ENCODE results near the gene CCT5. TPM values are rescaled to one million over a fixed set of nuclear protein-coding genes. Genes with fewer than 3 reads are reported as not detected.
"Not testable (repeated sequence)": the region's sequence is repeated elsewhere in the genome, so short reads cannot be mapped to it uniquely, and the experiment has no call there.

The CCT5 gene
- total RNA-seq, 1 donor from 2014 or later, result 212 TPM

DNA sequence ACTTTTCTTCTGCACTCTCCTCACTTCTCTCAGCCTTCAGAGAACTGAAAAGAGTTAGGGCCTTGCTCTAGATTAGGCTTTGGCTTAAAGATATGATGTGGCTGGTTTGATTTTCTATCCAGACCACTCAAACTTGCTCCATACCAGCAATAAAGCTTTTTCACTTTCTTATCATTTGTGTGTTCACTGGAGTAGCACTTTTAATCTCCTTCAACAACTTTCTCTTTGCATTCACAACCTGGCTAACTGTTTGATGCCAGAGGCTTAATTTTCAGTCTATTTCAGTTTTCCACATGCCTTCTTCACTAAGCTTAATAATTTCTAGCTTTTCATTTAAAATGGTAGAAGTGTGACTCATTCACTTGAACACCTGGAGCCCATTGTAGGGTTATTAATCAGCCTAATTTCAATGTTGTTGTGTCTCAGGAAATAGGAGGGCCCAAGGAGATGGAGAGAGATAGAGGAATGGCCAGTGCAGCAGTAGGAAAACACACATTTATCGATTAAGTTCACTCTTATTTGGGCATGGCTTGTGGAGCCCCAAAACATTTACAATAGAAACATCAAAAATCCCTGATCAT, 6.3 kb upstream of the CCT5 start:
- H3K4me3 ChIP-seq (ENCODE audit: low read length in 3 of 3), result no peak overlapping the region
- no peaks in the 10 kb centered on the region for H3K27me3 ChIP-seq (ENCODE audit: control insufficient read depth in 3 of 3, insufficient read depth in 3 of 3, low read length in 3 of 3)
- H3K9ac ChIP-seq (ENCODE audit: low read depth in 1 of 3, low read length in 3 of 3), result no peak overlapping the region
- no peaks in the 10 kb centered on the region for H3K9me3 ChIP-seq (ENCODE audit: control insufficient read depth in 3 of 3, low read length in 3 of 3)
- H3K4me1 ChIP-seq (ENCODE audit: control insufficient read depth in 3 of 3, insufficient read depth in 3 of 3, low read length in 3 of 3), result peaks cover 5 to 11% (median 6%) of the 10 kb centered on the region in 3 donors
- no peak overlapping the region for H3K27ac ChIP-seq (ENCODE audit: low read depth, low read length)
- H3K36me3 ChIP-seq (ENCODE audit: control insufficient read depth in 3 of 3, insufficient read depth in 3 of 3, low read length in 3 of 3), result peaks cover 0 to 4% (median 0%) of the 10 kb centered on the region in 3 donors

DNA sequence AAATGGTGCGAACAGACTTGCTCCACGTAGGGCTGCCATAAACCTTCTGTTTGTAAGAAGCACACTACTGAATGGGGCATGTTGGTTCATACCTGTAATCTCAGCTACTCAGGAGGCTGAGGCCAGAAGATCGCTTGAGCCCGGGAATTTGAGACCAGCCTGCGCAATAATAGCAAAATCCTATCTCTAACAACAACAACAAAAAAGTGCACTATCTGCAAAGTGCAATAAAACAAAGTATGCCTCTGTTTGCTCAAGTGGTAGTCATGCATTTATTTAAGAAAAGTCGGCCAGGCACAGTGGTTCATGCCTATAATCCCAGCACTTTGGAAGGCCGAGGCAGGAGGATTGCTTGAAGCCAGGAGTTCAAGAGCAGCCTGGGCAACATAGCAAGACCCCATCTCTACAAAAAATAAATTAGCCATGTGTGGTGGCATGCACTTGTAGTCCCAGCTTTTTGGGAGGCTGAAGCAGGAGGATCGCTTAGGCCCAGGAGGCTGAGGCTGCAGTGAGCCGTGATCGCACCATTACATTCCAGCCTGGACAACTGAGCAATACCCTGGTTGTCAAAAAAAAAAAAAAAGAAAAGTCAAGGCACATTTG, 5.6 kb upstream of the CCT5 start:
- H3K27ac ChIP-seq (ENCODE audit: low read depth, low read length), result no peak overlapping the region
- H3K9me3 ChIP-seq (ENCODE audit: control insufficient read depth in 3 of 3, low read length in 3 of 3), result no peaks in the 10 kb centered on the region
- peaks cover 8 to 18% (median 10%) of the 10 kb centered on the region in 3 donors for H3K4me1 ChIP-seq (ENCODE audit: control insufficient read depth in 3 of 3, insufficient read depth in 3 of 3, low read length in 3 of 3)
- peaks cover 0 to 4% (median 0%) of the 10 kb centered on the region in 3 donors for H3K36me3 ChIP-seq (ENCODE audit: control insufficient read depth in 3 of 3, insufficient read depth in 3 of 3, low read length in 3 of 3)
- no peaks in the 10 kb centered on the region for H3K27me3 ChIP-seq (ENCODE audit: control insufficient read depth in 3 of 3, insufficient read depth in 3 of 3, low read length in 3 of 3)
- no peak overlapping the region for H3K9ac ChIP-seq (ENCODE audit: low read depth in 1 of 3, low read length in 3 of 3)
- H3K4me3 ChIP-seq (ENCODE audit: low read length in 3 of 3), result no peak overlapping the region

DNA sequence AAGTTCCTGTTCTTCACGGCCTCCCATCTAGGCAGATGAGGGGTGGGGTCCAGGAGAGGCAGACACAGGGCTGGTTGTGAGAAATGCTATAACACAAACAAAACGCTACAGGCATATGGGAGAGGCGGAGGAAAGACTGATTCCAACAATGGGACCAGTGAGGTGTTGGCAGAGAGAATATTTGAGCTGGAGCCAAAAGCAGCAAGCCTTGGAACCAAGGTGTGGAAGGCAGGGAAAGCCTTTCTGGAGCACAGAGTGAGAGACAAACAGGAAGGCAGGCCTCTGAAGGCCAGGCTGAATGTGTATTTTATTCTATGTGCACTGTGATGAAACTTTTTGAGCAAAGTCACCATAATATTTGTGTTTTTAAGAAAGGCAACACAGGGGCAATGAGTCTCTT, 3.3 kb upstream of the CCT5 start:
- peaks cover 0 to 4% (median 0%) of the 10 kb centered on the region in 3 donors for H3K36me3 ChIP-seq (ENCODE audit: control insufficient read depth in 3 of 3, insufficient read depth in 3 of 3, low read length in 3 of 3)
- peaks cover 19 to 31% (median 20%) of the 10 kb centered on the region in 3 donors for H3K4me1 ChIP-seq (ENCODE audit: control insufficient read depth in 3 of 3, insufficient read depth in 3 of 3, low read length in 3 of 3)
- no peak overlapping the region for H3K4me3 ChIP-seq (ENCODE audit: low read length in 3 of 3)
- no peaks in the 10 kb centered on the region for H3K9me3 ChIP-seq (ENCODE audit: control insufficient read depth in 3 of 3, low read length in 3 of 3)
- no peak overlapping the region for H3K27ac ChIP-seq (ENCODE audit: low read depth, low read length)
- H3K9ac ChIP-seq (ENCODE audit: low read depth in 1 of 3, low read length in 3 of 3), result peak overlapping the region in 1 of 3 donors; percentile 27
- no peaks in the 10 kb centered on the region for H3K27me3 ChIP-seq (ENCODE audit: control insufficient read depth in 3 of 3, insufficient read depth in 3 of 3, low read length in 3 of 3)

DNA sequence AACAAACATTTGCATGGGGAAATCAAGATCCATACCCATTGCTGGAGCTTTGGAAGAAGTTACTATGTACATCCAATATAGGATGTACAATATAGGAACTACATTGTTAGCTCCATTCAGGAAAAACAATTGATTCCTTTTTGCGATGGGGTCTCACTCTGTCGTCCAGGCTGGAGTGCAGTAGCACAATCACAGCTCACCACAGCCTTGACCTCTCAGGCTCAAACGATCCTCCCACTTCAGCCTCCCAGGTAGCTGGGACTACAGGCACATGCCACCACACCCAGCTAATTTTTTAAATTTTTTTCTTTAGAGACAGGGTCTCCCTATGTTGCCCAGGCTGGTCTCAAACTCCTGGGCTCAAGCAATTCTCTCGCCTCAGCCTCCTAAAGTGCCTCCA, 2.9 kb upstream of the CCT5 start:
- peaks cover 23 to 34% (median 23%) of the 10 kb centered on the region in 3 donors for H3K4me1 ChIP-seq (ENCODE audit: control insufficient read depth in 3 of 3, insufficient read depth in 3 of 3, low read length in 3 of 3)

DNA sequence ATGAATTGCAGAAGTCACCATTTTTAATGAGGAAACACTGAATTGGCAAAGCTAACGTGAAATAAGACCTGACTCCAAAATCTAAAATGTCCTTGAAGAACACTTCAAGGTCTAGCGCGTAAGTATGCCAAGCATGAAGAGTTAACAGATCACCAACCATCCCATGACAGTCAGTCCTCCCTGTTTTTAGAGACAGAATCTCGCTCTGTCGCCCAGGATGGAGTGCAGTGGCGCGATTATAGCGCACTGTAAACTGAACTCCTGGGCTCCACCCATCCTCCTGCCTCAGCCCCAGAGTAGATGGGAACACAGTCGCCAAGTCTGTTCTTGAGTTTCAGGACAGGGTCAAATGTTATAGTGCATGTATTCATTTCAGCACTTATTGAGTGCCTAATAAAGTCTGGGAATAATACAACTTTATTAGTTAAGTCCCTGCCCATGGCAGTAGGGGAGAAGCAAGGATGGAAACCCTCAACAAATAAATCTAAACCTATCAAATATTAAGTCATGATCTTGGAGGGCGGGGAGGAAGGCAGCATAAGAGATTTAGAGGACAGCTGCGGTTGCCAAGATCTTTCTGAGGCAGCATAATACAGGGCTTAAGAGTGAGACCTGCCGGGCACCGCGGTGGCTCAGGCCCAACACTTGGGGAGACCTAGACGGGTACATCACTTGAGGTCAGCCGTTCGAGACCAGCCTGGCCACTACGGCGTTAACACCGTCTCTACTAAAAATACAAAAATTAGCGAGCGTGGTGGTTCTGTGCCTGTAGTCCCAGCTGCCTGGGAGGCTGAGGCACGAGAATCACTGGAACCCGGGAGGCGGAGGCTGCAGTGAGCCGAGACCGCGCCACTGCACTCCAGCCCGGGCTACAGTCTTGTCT, 1.5 kb upstream of the CCT5 start:
- Histone ChIP-seq H3K36me3 (ENCODE audit: control insufficient read depth in 3 of 3, insufficient read depth in 3 of 3, low read length in 3 of 3) (peaks cover 0 to 2% (median 2%) of the 10 kb centered on the region in 3 donors), H3K4me3 (ENCODE audit: low read length in 3 of 3) (peak overlapping the region; percentile 86 to 98 (median 93)), H3K9ac (ENCODE audit: low read depth in 1 of 3, low read length in 3 of 3) (peak overlapping the region; percentile 87 to 91 (median 87)), H3K9me3 (ENCODE audit: control insufficient read depth in 3 of 3, low read length in 3 of 3) (no peaks in the 10 kb centered on the region), H3K4me1 (ENCODE audit: control insufficient read depth in 3 of 3, insufficient read depth in 3 of 3, low read length in 3 of 3) (peaks cover 23 to 34% (median 23%) of the 10 kb centered on the region in 3 donors), H3K27me3 (ENCODE audit: control insufficient read depth in 3 of 3, insufficient read depth in 3 of 3, low read length in 3 of 3) (no peaks in the 10 kb centered on the region), H3K27ac (ENCODE audit: low read depth, low read length) (peak overlapping the region; percentile 90)

More for the DNA sequence above, 2.9 kb upstream of the CCT5 start:
- H3K27me3 ChIP-seq (ENCODE audit: control insufficient read depth in 3 of 3, insufficient read depth in 3 of 3, low read length in 3 of 3); H3K36me3 ChIP-seq (ENCODE audit: control insufficient read depth in 3 of 3, insufficient read depth in 3 of 3, low read length in 3 of 3); H3K9me3 ChIP-seq (ENCODE audit: control insufficient read depth in 3 of 3, low read length in 3 of 3); H3K27ac ChIP-seq (ENCODE audit: low read depth, low read length); H3K4me3 ChIP-seq (ENCODE audit: low read length in 3 of 3); H3K9ac ChIP-seq (ENCODE audit: low read depth in 1 of 3, low read length in 3 of 3): not testable (repeated sequence)

DNA sequence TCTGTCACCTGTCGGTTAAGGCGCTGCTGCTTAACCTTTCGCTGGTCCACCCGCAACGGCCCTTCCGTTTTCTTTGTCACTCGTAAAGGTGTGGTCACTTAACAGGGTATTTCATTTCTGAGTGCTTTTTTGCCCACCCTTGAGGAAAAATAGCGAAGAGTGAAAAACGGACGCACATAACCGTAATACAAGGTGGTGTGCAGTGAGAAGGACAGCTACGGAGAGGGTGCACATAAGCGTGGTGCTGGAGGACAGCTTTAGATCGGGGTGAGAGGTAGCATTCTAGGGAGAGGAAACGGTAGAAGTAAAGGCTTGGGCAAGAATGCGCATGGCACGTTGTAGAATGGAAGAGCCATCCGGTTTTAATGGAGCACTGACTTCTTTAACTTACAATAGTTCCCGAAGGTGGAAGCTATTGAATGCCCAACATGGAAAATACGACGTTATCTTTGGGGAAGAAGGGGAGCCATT, 761 bp downstream of the CCT5 start:
- H3K27me3 ChIP-seq (ENCODE audit: control insufficient read depth in 3 of 3, insufficient read depth in 3 of 3, low read length in 3 of 3), result no peaks in the 10 kb centered on the region
- H3K4me1 ChIP-seq (ENCODE audit: control insufficient read depth in 3 of 3, insufficient read depth in 3 of 3, low read length in 3 of 3), result peaks cover 23 to 34% (median 23%) of the 10 kb centered on the region in 3 donors
- H3K4me3 ChIP-seq (ENCODE audit: low read length in 3 of 3), result peak overlapping the region; percentile 86 to 98 (median 93)
- H3K9me3 ChIP-seq (ENCODE audit: control insufficient read depth in 3 of 3, low read length in 3 of 3), result no peaks in the 10 kb centered on the region
- peaks cover 7 to 15% (median 13%) of the 10 kb centered on the region in 3 donors for H3K36me3 ChIP-seq (ENCODE audit: control insufficient read depth in 3 of 3, insufficient read depth in 3 of 3, low read length in 3 of 3)
- peak overlapping the region; percentile 87 to 91 (median 87) for H3K9ac ChIP-seq (ENCODE audit: low read depth in 1 of 3, low read length in 3 of 3)
- peak overlapping the region; percentile 90 for H3K27ac ChIP-seq (ENCODE audit: low read depth, low read length)

GRCh38 chr5:10251405-10251804, 1.3 kb downstream of the CCT5 start:
- H3K9me3 ChIP-seq (ENCODE audit: control insufficient read depth in 3 of 3, low read length in 3 of 3), result no peaks in the 10 kb centered on the region
- H3K9ac ChIP-seq (ENCODE audit: low read depth in 1 of 3, low read length in 3 of 3), result peak overlapping the region in 2 of 3 donors; percentile 87 to 91
- peaks cover 23 to 34% (median 23%) of the 10 kb centered on the region in 3 donors for H3K4me1 ChIP-seq (ENCODE audit: control insufficient read depth in 3 of 3, insufficient read depth in 3 of 3, low read length in 3 of 3)
- no peaks in the 10 kb centered on the region for H3K27me3 ChIP-seq (ENCODE audit: control insufficient read depth in 3 of 3, insufficient read depth in 3 of 3, low read length in 3 of 3)
- no peak overlapping the region for H3K27ac ChIP-seq (ENCODE audit: low read depth, low read length)
- peak overlapping the region; percentile 86 to 98 (median 93) for H3K4me3 ChIP-seq (ENCODE audit: low read length in 3 of 3)
- peaks cover 12 to 20% (median 15%) of the 10 kb centered on the region in 3 donors for H3K36me3 ChIP-seq (ENCODE audit: control insufficient read depth in 3 of 3, insufficient read depth in 3 of 3, low read length in 3 of 3)

DNA sequence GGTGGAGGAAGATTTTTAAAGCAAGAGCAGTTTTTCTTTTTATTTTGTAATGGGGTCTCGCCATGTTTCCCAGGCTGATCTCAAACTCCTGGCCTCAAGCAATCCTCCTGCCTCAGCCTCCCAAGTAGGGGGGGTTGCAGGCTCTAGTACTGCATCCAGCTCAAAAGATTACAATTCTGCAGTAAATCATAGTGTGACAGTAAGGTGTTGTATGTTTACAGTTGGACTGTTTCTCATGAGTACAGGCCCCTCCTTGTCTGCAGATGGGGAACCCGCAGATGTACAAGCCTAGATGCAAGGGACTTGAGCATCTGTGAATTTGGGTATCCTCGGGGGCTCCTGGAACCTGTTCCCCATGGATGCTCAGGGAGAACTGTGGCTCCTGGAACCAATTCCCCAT, 3.3 kb downstream of the CCT5 start:
- Histone ChIP-seq H3K9me3 (ENCODE audit: control insufficient read depth in 3 of 3, low read length in 3 of 3) (no peaks in the 10 kb centered on the region), H3K36me3 (ENCODE audit: control insufficient read depth in 3 of 3, insufficient read depth in 3 of 3, low read length in 3 of 3) (peaks cover 28 to 39% (median 35%) of the 10 kb centered on the region in 3 donors), H3K4me1 (ENCODE audit: control insufficient read depth in 3 of 3, insufficient read depth in 3 of 3, low read length in 3 of 3) (peaks cover 20 to 27% (median 22%) of the 10 kb centered on the region in 3 donors), H3K9ac (ENCODE audit: low read depth in 1 of 3, low read length in 3 of 3) (no peak overlapping the region), H3K27ac (ENCODE audit: low read depth, low read length) (no peak overlapping the region), H3K27me3 (ENCODE audit: control insufficient read depth in 3 of 3, insufficient read depth in 3 of 3, low read length in 3 of 3) (no peaks in the 10 kb centered on the region), H3K4me3 (ENCODE audit: low read length in 3 of 3) (no peak overlapping the region)

DNA sequence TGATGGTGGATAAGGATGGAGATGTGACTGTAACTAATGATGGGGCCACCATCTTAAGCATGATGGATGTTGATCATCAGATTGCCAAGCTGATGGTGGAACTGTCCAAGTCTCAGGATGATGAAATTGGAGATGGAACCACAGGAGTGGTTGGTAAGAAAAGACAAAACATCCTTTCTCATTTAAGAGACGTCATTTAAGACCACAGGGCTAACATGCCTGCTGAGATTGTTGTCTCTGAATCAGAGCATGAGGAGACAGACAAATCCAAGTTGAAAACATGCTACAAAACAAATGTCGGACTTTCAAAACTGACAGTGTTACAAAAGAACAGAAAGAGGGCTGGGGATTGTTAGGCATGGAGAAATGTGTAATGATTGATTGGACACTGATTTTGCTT, 4.6 kb downstream of the CCT5 start:
- no peak overlapping the region for H3K9ac ChIP-seq (ENCODE audit: low read depth in 1 of 3, low read length in 3 of 3)
- H3K4me3 ChIP-seq (ENCODE audit: low read length in 3 of 3), result no peak overlapping the region
- no peaks in the 10 kb centered on the region for H3K9me3 ChIP-seq (ENCODE audit: control insufficient read depth in 3 of 3, low read length in 3 of 3)
- peaks cover 41 to 52% (median 47%) of the 10 kb centered on the region in 3 donors for H3K36me3 ChIP-seq (ENCODE audit: control insufficient read depth in 3 of 3, insufficient read depth in 3 of 3, low read length in 3 of 3)
- H3K27ac ChIP-seq (ENCODE audit: low read depth, low read length), result no peak overlapping the region
- H3K4me1 ChIP-seq (ENCODE audit: control insufficient read depth in 3 of 3, insufficient read depth in 3 of 3, low read length in 3 of 3), result peaks cover 13 to 17% (median 14%) of the 10 kb centered on the region in 3 donors
- no peaks in the 10 kb centered on the region for H3K27me3 ChIP-seq (ENCODE audit: control insufficient read depth in 3 of 3, insufficient read depth in 3 of 3, low read length in 3 of 3)

Data from skeletal muscle tissue (tissue), 4 donors.